Activated CD8-positive, alpha-beta memory T cell treated with anti-CD3 and anti-CD28 coated beads, Interleukin-2, amount 10 ng/mL, durations not matched to agents 7 days and 5 days (primary cell): ENCODE data around the gene PAAF1. TPM values are rescaled to one million over a fixed set of nuclear protein-coding genes. Genes with fewer than 3 reads are reported as not detected.
A peak's percentile ranks its signal among the peaks of the same experiment; 100 is the strongest.

Experiments used
- ATAC-seq: fragments of 150-1000 bp; cut with Tn5 transposase; one replicate; pipeline ENCODE4 v1.10.0; 2021; ENCODE audit warnings: moderate library complexity
- CTCF ChIA-PET: fragments of 350-600 bp; sonication (Branson Sonifier 250); formaldehyde crosslinking; loops from one replicate; lab custom pipeline; 2021; ENCODE audit warnings: antibody characterized with exemption; lab: Charles Lee
- DNase-seq: peaks from one replicate; pipeline ENCODE4 v3.0.0-alpha.2; 2020
- H3K27ac Mint-ChIP-seq: one replicate; pipeline ENCODE4 v1.8.0; 2021; ENCODE audit warnings: mild to moderate bottlenecking, mixed read lengths
- H3K27me3 Mint-ChIP-seq: one replicate; pipeline ENCODE4 v1.8.0; 2021; ENCODE audit warnings: mixed read lengths
- H3K36me3 Mint-ChIP-seq: one replicate; pipeline ENCODE4 v1.8.0; 2021; ENCODE audit warnings: mild to moderate bottlenecking, mixed read lengths
- H3K4me1 Mint-ChIP-seq: one replicate; pipeline ENCODE4 v1.8.0; 2021; ENCODE audit warnings: mixed read lengths
- H3K4me3 Mint-ChIP-seq: one replicate; pipeline ENCODE4 v1.8.0; 2021; ENCODE audit warnings: mild to moderate bottlenecking, moderate library complexity, mixed read lengths
- H3K9me3 Mint-ChIP-seq: one replicate; pipeline ENCODE4 v1.8.0; 2022; ENCODE audit warnings: low read depth, mixed read lengths
- total RNA-seq, 2 experiments: library from RNA; stranded (reverse); gene quantifications; one replicate each; pipeline ENCODE4 v1.2.3, GENCODE V29; 2021

The PAAF1 gene
- 10 to 100 TPM; 21.0 to 25.5 TPM for total RNA-seq

GRCh38 chr11:73876424-73877310 is at the start of gene PAAF1, which contains the start of gene COA4:
Gene PAAF1, plus strand, starts transcription at chr11:73876999. Its CDS starts 23 bp downstream, at chr11:73877022.
Gene COA4, minus strand, starts transcription at chr11:73876846. Its CDS starts 3,468 bp downstream, at chr11:73873378.
- H3K9me3 Mint-ChIP-seq: no peaks in the 10 kb centered on the region
- H3K4me1 Mint-ChIP-seq: peaks cover 38% of the 10 kb centered on the region
- H3K4me3 Mint-ChIP-seq: peak within 1 kb of the TSS; percentile 95
- CTCF ChIA-PET: no interaction called here
- peak; percentile 98 for ATAC-seq
- H3K36me3 Mint-ChIP-seq: peaks cover 24% of the 10 kb centered on the region
- H3K27ac Mint-ChIP-seq: peak within 1 kb of the TSS; percentile 97
- DNase-seq: peak; percentile 97
- no peaks in the 10 kb centered on the region for H3K27me3 Mint-ChIP-seq

GRCh38 chr11:73830261-73830660 is 46.5 kb upstream of the PAAF1 start:
- CTCF ChIA-PET: no interaction called here
- no peaks in the 10 kb centered on the region for H3K27me3 Mint-ChIP-seq
- H3K36me3 Mint-ChIP-seq: peaks cover 10% of the 10 kb centered on the region
- DNase-seq (no peak), ATAC-seq (no peak)
- H3K4me3 Mint-ChIP-seq: no peak overlapping the region
- H3K9me3 Mint-ChIP-seq: no peaks in the 10 kb centered on the region
- no peaks in the 10 kb centered on the region for H3K4me1 Mint-ChIP-seq
- H3K27ac Mint-ChIP-seq: no peak overlapping the region

- DNase-seq (no peak), ATAC-seq (no peak)
- Mint-ChIP-seq H3K27ac (no peak overlapping the region), H3K9me3 (no peaks in the 10 kb centered on the region), H3K4me3 (no peak overlapping the region), H3K4me1 (no peaks in the 10 kb centered on the region), H3K36me3 (peaks cover 4% of the 10 kb centered on the region), H3K27me3 (no peaks in the 10 kb centered on the region)
- CTCF ChIA-PET: no interaction called here
Measured at GRCh38 chr11:73833067-73833466, 43.7 kb upstream of the PAAF1 start.

- H3K27ac Mint-ChIP-seq: no peak overlapping the region
- no peaks in the 10 kb centered on the region for H3K27me3 Mint-ChIP-seq
- no peak overlapping the region for H3K4me3 Mint-ChIP-seq
- CTCF ChIA-PET: interaction anchor here (1.8 kb wide), 1 partner anchor 17 kb away, joined by 4 read pairs; no protein-coding TSS in a partner anchor
- no peaks in the 10 kb centered on the region for H3K4me1 Mint-ChIP-seq
- DNase-seq: no peak
- no peak for ATAC-seq
- peaks cover 5% of the 10 kb centered on the region for H3K36me3 Mint-ChIP-seq
- no peaks in the 10 kb centered on the region for H3K9me3 Mint-ChIP-seq
Measured at GRCh38 chr11:73838443-73839122, 38.2 kb upstream of the PAAF1 start.

- Mint-ChIP-seq H3K4me1 (no peaks in the 10 kb centered on the region), H3K36me3 (peaks cover 5% of the 10 kb centered on the region), H3K27ac (no peak overlapping the region), H3K9me3 (no peaks in the 10 kb centered on the region), H3K27me3 (no peaks in the 10 kb centered on the region), H3K4me3 (no peak overlapping the region)
- DNase-seq: no peak
- ATAC-seq: no peak
- CTCF ChIA-PET: no interaction called here
Measured at GRCh38 chr11:73839123-73839457, 37.7 kb upstream of the PAAF1 start.

DNA sequence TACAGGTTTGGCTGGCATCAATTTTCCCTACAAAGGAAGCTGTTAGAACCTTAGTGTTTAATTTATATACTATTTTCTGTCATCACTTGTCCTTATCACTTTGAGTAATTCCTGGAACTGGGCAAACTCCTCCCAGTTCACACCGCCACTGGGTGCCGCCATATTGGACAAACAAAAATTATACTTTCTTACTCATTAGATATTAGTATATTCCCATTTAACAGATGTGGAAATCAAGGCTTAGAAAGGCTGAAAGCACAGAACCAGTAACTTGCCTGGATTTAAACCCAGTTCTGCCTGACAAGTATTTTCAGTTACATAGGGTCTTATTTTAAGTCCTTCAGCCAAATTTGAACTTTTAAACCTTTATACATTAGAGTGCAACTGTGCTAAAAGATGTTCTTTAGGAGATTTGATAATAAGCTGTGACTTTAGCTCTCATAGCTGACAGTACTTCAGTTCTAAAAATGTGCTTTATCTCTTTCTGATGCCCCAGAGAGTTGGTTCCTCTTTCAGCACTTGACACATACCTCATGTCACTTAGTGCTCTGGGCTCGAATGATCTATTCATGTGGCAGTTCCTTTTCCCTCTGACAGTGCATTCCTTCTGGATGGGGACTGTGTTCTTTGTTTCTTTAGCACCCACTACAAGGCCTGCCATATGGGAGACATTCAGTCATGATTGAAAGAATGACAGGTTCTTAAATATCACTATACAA is 25.6 kb upstream of the PAAF1 start:
- Mint-ChIP-seq H3K9me3 (no peaks in the 10 kb centered on the region), H3K4me1 (peaks cover 3% of the 10 kb centered on the region), H3K27ac (no peak overlapping the region), H3K27me3 (no peaks in the 10 kb centered on the region), H3K4me3 (no peak overlapping the region), H3K36me3 (peaks cover 7% of the 10 kb centered on the region)
- ATAC-seq (no peak), DNase-seq (no peak)
- CTCF ChIA-PET: no interaction called here

- ATAC-seq (no peak), DNase-seq (no peak)
- no peaks in the 10 kb centered on the region for H3K27me3 Mint-ChIP-seq
- CTCF ChIA-PET: interaction anchor here (0.6 to 1.3 kb wide), 2 partner anchors 20 to 1761 kb away, joined by 3 read pairs; no protein-coding TSS in a partner anchor
- H3K27ac Mint-ChIP-seq: no peak overlapping the region
- H3K36me3 Mint-ChIP-seq: peaks cover 6% of the 10 kb centered on the region
- no peak overlapping the region for H3K4me3 Mint-ChIP-seq
- no peaks in the 10 kb centered on the region for H3K9me3 Mint-ChIP-seq
- peaks cover 3% of the 10 kb centered on the region for H3K4me1 Mint-ChIP-seq
Measured at GRCh38 chr11:73852049-73852448, 24.8 kb upstream of the PAAF1 start.

- no peak for DNase-seq
- no peak for ATAC-seq
- no peaks in the 10 kb centered on the region for H3K4me1 Mint-ChIP-seq
- CTCF ChIA-PET: no interaction called here
- H3K4me3 Mint-ChIP-seq: no peak overlapping the region
- H3K27ac Mint-ChIP-seq: no peak overlapping the region
- H3K36me3 Mint-ChIP-seq: peaks cover 1% of the 10 kb centered on the region
- no peaks in the 10 kb centered on the region for H3K27me3 Mint-ChIP-seq
- H3K9me3 Mint-ChIP-seq: no peaks in the 10 kb centered on the region
Measured at GRCh38 chr11:73854680-73855079, 22.1 kb upstream of the PAAF1 start.

GRCh38 chr11:73856031-73856567 is 20.7 kb upstream of the PAAF1 start:
- peaks cover 7% of the 10 kb centered on the region for H3K36me3 Mint-ChIP-seq
- H3K4me3 Mint-ChIP-seq: no peak overlapping the region
- no peaks in the 10 kb centered on the region for H3K9me3 Mint-ChIP-seq
- ATAC-seq (no peak), DNase-seq (no peak)
- CTCF ChIA-PET: interaction anchor here (1.3 kb wide), 1 partner anchor 19 kb away, joined by 4 read pairs; no protein-coding TSS in a partner anchor
- H3K27me3 Mint-ChIP-seq: no peaks in the 10 kb centered on the region
- no peak overlapping the region for H3K27ac Mint-ChIP-seq
- no peaks in the 10 kb centered on the region for H3K4me1 Mint-ChIP-seq

DNA sequence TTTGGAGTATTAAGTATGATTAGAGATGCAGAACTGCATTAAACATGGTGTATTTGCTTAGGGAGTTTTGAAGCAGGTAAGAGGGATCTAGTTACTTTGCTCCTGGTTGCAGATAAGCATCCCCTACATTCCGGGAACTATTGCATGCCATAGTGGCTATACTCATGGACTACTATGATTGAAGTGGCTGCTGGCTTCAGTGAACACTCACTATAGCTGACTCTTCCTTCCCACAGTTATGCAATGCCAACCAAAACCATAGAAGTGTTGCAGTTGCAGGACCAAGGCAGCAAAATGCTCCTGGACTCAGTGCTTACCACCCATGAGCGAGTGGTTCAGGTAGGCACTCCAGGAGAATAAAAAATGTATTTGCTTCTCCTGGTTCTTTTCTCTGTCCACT is 17.1 kb upstream of the PAAF1 start:
- CTCF ChIA-PET: no interaction called here
- no peaks in the 10 kb centered on the region for H3K9me3 Mint-ChIP-seq
- no peak overlapping the region for H3K4me3 Mint-ChIP-seq
- ATAC-seq: no peak
- peaks cover 11% of the 10 kb centered on the region for H3K36me3 Mint-ChIP-seq
- no peaks in the 10 kb centered on the region for H3K4me1 Mint-ChIP-seq
- DNase-seq: no peak
- H3K27ac Mint-ChIP-seq: no peak overlapping the region
- no peaks in the 10 kb centered on the region for H3K27me3 Mint-ChIP-seq

DNA sequence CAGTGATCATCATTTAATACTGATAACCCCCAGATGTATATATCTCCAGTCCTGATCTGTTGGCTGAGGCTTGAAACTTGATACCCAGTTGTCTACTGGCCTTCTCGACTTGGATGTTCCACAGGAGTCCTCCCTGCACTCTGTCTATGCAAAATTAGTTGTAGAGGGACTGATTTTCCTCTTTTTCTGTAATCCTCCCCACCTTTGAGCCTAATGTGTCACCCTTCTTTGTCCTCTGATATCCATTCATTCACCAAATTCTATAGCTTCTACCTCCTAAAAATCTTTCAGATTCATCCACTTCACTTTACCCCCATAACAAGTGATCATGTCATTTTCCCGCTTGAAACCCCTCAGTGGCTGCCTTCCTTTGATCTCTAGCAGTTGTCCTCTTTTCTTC is 16.6 kb upstream of the PAAF1 start:
- no peaks in the 10 kb centered on the region for H3K4me1 Mint-ChIP-seq
- H3K36me3 Mint-ChIP-seq: peaks cover 11% of the 10 kb centered on the region
- CTCF ChIA-PET: no interaction called here
- H3K4me3 Mint-ChIP-seq: no peak overlapping the region
- H3K27me3 Mint-ChIP-seq: no peaks in the 10 kb centered on the region
- no peak for ATAC-seq
- DNase-seq: no peak
- no peak overlapping the region for H3K27ac Mint-ChIP-seq
- no peaks in the 10 kb centered on the region for H3K9me3 Mint-ChIP-seq

DNA sequence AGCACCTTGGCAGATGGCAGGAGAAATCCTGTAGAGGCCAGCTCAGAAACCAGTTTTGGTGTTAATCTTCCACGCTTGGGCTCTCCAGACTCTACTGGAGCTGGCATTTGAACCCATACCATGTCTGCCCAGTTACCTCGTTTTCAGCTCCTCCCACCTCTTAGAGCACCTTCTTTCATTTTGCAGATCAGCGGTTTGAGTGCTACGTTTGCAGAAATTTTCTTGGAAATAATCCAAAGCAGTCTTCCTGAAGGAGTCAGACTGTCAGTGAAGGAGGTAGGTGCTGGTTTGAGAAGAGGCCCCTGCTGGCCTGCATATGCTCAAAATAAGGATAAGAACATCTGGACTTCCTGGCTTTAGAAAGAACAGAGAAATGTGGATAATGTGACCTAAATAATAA is 13.8 kb upstream of the PAAF1 start:
- CTCF ChIA-PET: no interaction called here
- Mint-ChIP-seq H3K4me3 (no peak overlapping the region), H3K4me1 (no peaks in the 10 kb centered on the region), H3K36me3 (peaks cover 14% of the 10 kb centered on the region), H3K9me3 (no peaks in the 10 kb centered on the region), H3K27me3 (no peaks in the 10 kb centered on the region), H3K27ac (no peak overlapping the region)
- DNase-seq (no peak), ATAC-seq (no peak)

DNA sequence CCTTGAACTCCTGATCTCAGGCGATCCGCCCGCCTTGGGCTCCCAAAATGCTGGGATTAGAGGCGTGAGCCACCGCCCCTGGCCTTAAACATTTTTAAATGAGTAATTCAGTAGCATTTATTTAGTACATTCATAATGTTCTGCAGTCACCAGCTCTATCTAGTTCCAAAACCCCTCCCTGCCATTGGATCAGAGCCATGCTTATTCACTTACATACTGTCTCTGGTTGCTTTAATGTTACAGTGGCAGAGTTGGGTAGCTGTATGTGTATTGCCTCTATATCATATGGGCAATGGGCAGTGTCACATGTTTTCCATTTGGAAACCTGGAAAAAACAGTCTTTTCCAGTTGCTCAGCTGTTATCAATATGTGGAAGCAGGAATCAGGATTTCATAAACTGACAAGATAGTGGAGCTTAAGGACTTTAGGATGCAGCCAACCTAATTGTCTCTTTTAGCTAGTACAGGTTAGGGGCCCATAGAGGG is 10.7 kb upstream of the PAAF1 start:
- peaks cover 9% of the 10 kb centered on the region for H3K36me3 Mint-ChIP-seq
- peaks cover 2% of the 10 kb centered on the region for H3K4me1 Mint-ChIP-seq
- no peak for DNase-seq
- H3K27me3 Mint-ChIP-seq: no peaks in the 10 kb centered on the region
- H3K9me3 Mint-ChIP-seq: no peaks in the 10 kb centered on the region
- no peak overlapping the region for H3K27ac Mint-ChIP-seq
- H3K4me3 Mint-ChIP-seq: no peak overlapping the region
- CTCF ChIA-PET: interaction anchor here (0.9 kb wide), 1 partner anchor 473 kb away, joined by 4 read pairs; no protein-coding TSS in a partner anchor
- ATAC-seq: no peak
